Measurements from ENCODE around the gene MRPS27. TPM values are rescaled to one million over a fixed set of nuclear protein-coding genes. Genes with fewer than 3 reads are reported as not detected.

MRPS27 gene
- total and polyA plus RNA-seq, 2 of the 13 experiments (the other 11 are each of a cell fraction or from before 2014, with no cell fraction given) = 71.8 to 115 TPM

GRCh38 chr5:72238712-72239445 lies 81.2 kb downstream of the MRPS27 start (continued):
- TF ChIP-seq SP2 (CRISPR knock-in tag; IDR thresholded peaks at IDR 0.05) (no peak), NCOA1 (CRISPR knock-in tag; IDR thresholded peaks at IDR 0.05) (no peak), NFE2 (CRISPR knock-in tag; IDR thresholded peaks at IDR 0.05) (no peak)
- TF ChIP-seq, protein P1, sequence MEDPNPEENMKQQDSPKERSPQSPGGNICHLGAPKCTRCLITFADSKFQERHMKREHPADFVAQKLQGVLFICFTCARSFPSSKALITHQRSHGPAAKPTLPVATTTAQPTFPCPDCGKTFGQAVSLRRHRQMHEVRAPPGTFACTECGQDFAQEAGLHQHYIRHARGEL (CRISPR knock-in tag; IDR thresholded peaks at IDR 0.05) = no peak

DNA sequence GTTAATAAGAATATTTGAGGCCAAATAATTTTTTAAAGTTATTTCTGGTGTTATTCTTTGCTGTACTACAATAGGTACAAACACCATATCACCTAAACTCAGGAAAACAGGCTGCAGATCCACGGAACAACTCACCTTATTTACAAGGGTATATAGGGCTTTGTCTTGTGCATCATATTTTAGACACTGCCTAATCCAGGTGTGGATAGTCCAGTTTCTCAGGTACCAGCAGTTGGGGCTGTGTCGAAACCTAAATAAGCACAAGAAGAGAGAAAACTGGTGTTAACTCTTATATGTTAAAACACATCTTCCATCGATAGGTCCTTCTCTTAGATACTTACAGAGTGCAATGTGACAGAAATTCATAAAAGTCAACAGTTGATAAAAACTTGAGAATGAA lies 82.2 kb downstream of the MRPS27 start:
- CTCF ChIA-PET (ENCODE audit: low intra/inter-chr PET ratio, low total read pairs) = no interaction called here
- no peak overlapping the region for H3K4me3 ChIP-seq (replicated peaks in 1 of 3; ENCODE audit: insufficient read depth in 1 of 3, low read depth in 2 of 3, low read length in 3 of 3)
- POLR2A ChIA-PET = no interaction called here

More for the DNA sequence above, 82.2 kb downstream of the MRPS27 start:
- FAIRE-seq (no peak), ATAC-seq (no peak), DNase-seq (ENCODE audit: low spot score) (no peak)
- in situ Hi-C loops (cut with HindIII; ENCODE audit: extremely low pct_ligation_motif_present, low pct_unique_long_range_greater_than_20kb) (no loop called here), intact Hi-C loops (cut with micrococcal nuclease; ENCODE audit: unreplicated experiment) (no loop called here)
- no TSS peak for BruUV-seq (replicated peaks)
- H4K20me1 ChIP-seq (ENCODE audit: insufficient read depth, low read length) = peaks cover 4% of the 10 kb centered on the region; the same call in 1 of the 2 replicates
- peaks cover 10 to 27% of the 10 kb centered on the region in 2 experiments for H3K36me3 ChIP-seq (replicated peaks in 1 of 2; ENCODE audit: control insufficient read depth in 1 of 2, insufficient read depth in 2 of 2, low read length in 2 of 2)
- H3K27me3 ChIP-seq (ENCODE audit: control insufficient read depth in 1 of 2, insufficient read depth in 2 of 2, low read length in 2 of 2) = no peaks in the 10 kb centered on the region
- no peak overlapping the region for H3K9ac ChIP-seq (ENCODE audit: insufficient read depth, low read depth, low read length)
- H3K27ac ChIP-seq (ENCODE audit: extremely low read length, insufficient read depth, low read length) = no peak overlapping the region
- no peak overlapping the region for H2AFZ ChIP-seq (ENCODE audit: low read length)
- no peak overlapping the region for H3K4me2 ChIP-seq (ENCODE audit: low read depth, low read length)
- peaks cover 2% of the 10 kb centered on the region for H3K79me2 ChIP-seq (ENCODE audit: insufficient read depth, low read length)
- 96% methylated on average over 3 of the region's 3 CpGs for WGBS (ENCODE audit: low lambda C conversion rate)
- peaks cover 27% of the 10 kb centered on the region for H3K4me1 ChIP-seq (ENCODE audit: insufficient read depth, low read length)
- no peak for TF ChIP-seq ZNF350 (CRISPR knock-in tag; IDR thresholded peaks at IDR 0.05; ENCODE audit: borderline replicate concordance, low read depth)
- no peak for TF ChIP-seq PRPF4 (IDR thresholded peaks at IDR 0.05; ENCODE audit: low read depth, low read length, poor library complexity, severe bottlenecking)
- TF ChIP-seq ZNF143 (CRISPR knock-in tag; IDR thresholded peaks at IDR 0.05) = no peak
- no peak for TF ChIP-seq IKZF1 (IDR thresholded peaks at IDR 0.05)
- no peak for TF ChIP-seq KDM5B (CRISPR knock-in tag; IDR thresholded peaks at IDR 0.05; ENCODE audit: borderline replicate concordance)
- TF ChIP-seq ZXDC (CRISPR knock-in tag; IDR thresholded peaks at IDR 0.05) = no peak
- no peak for TF ChIP-seq KLF6 (CRISPR knock-in tag; IDR thresholded peaks at IDR 0.05)
- TF ChIP-seq GZF1 (CRISPR knock-in tag; IDR thresholded peaks at IDR 0.05) = no peak
- no peaks in the 10 kb centered on the region for H3K9me3 ChIP-seq (ENCODE audit: low read length)

Measured in HepG2 (cell line).